K562 (cell line): ENCODE data around the gene RARA. TPM values are rescaled to one million over a fixed set of nuclear protein-coding genes. Genes with fewer than 3 reads are reported as not detected.

ENCODE experiments used
- ARID4B ChIP-seq: sonication (generic); formaldehyde crosslinking; IDR thresholded peaks from 2 replicates; pipeline ENCODE4 v1.8.0; 2022; ENCODE audit warnings: mild to moderate bottlenecking, missing genetic modification reagents
- EGR1 ChIP-seq: fragments of 450-650 bp; conservative IDR thresholded peaks from 2 replicates; pipeline ENCODE4 v1.6.1; 2017; ENCODE audit warnings: mild to moderate bottlenecking
- GTF2E2 ChIP-seq: fragments of 200-800 bp; sonication (Bioruptor generic); IDR thresholded peaks from 2 replicates; pipeline ENCODE4 v1.6.1; 2016; ENCODE audit warnings: missing genetic modification characterization, missing compliant biosample characterization
- MAX ChIP-seq: sonication (generic); formaldehyde crosslinking; IDR thresholded peaks from 2 replicates; pipeline ENCODE4 v1.9.0; 2022; ENCODE audit warnings: mild to moderate bottlenecking, missing genetic modification reagents
- NCOA6 ChIP-seq: fragments of 450-650 bp; IDR thresholded peaks from 2 replicates; pipeline ENCODE4 v1.6.1; 2017; ENCODE audit warnings: mild to moderate bottlenecking
- NEUROD1 ChIP-seq: fragments of 150-350 bp; IDR thresholded peaks from 2 replicates; pipeline ENCODE4 v1.6.1; 2014; ENCODE audit warnings: borderline replicate concordance, low read length, low read depth; ENCODE audit not compliant: partially characterized antibody
- SAP30 ChIP-seq: fragments of 200-600 bp; sonication (generic); IDR thresholded peaks from 2 replicates; pipeline ENCODE4 v1.6.1; 2012; ENCODE audit warnings: borderline replicate concordance, low read depth, mild to moderate bottlenecking, moderate library complexity, low read length, control low read depth, inconsistent platforms; ENCODE audit not compliant: insufficient read depth, poor library complexity, severe bottlenecking
- SLC30A9 ChIP-seq: fragments of 250-450 bp; sonication (Bioruptor Pico); IDR thresholded peaks from 2 replicates; pipeline ENCODE4 v1.8.0; 2022; ENCODE audit warnings: mild to moderate bottlenecking, moderate library complexity
- SMAD1 ChIP-seq: fragments of 150-350 bp; IDR thresholded peaks from 2 replicates; pipeline ENCODE4 v1.6.1; 2014; ENCODE audit warnings: low read length, low read depth; ENCODE audit not compliant: partially characterized antibody
- SRSF7 ChIP-seq: fragments of 200-400 bp; formaldehyde crosslinking; optimal IDR thresholded peaks from 2 replicates; pipeline ENCODE3; 2017; ENCODE audit warnings: mild to moderate bottlenecking, low read depth, low read length
- STAT5A ChIP-seq: IDR thresholded peaks from 2 replicates; pipeline ENCODE4 v1.6.1; 2012; ENCODE audit warnings: low read length, inconsistent platforms, borderline replicate concordance
- THRA ChIP-seq: fragments of 450-650 bp; IDR thresholded peaks from 2 replicates; pipeline ENCODE4 v1.6.1; 2017; ENCODE audit warnings: mild to moderate bottlenecking, moderate library complexity
- ZBTB49 ChIP-seq: sonication (generic); formaldehyde crosslinking; IDR thresholded peaks from 2 replicates; pipeline ENCODE4 v1.8.0; 2022; ENCODE audit warnings: missing genetic modification reagents, mild to moderate bottlenecking, borderline replicate concordance
- ZC3H8 ChIP-seq: fragments of 450-650 bp; IDR thresholded peaks from 2 replicates; pipeline ENCODE4 v1.6.1; 2017
- ZNF175 ChIP-seq: fragments of 200-800 bp; sonication (Bioruptor generic); IDR thresholded peaks from 2 replicates; pipeline ENCODE4 v1.6.1; 2016; ENCODE audit warnings: low read depth, mild to moderate bottlenecking, missing genetic modification characterization, missing compliant biosample characterization
- ZNF217 ChIP-seq: sonication (generic); formaldehyde crosslinking; IDR thresholded peaks from 2 replicates; pipeline ENCODE4 v1.8.0; 2022; ENCODE audit warnings: mild to moderate bottlenecking, missing genetic modification reagents
- ZNF644 ChIP-seq: fragments of 200-800 bp; sonication (Bioruptor generic); IDR thresholded peaks from 2 replicates; pipeline ENCODE4 v1.6.1; 2016; ENCODE audit warnings: low read depth, missing genetic modification characterization, missing compliant biosample characterization
- ZNF76 ChIP-seq: fragments of 250-450 bp; sonication (Bioruptor Pico); IDR thresholded peaks from 2 replicates; pipeline ENCODE4 v1.4.0; 2020; ENCODE audit warnings: mild to moderate bottlenecking, moderate library complexity, borderline replicate concordance
- ZNF766 ChIP-seq: fragments of 200-800 bp; sonication (Bioruptor generic); conservative IDR thresholded peaks from 2 replicates; pipeline ENCODE4 v1.6.1; 2016; ENCODE audit warnings: missing genetic modification characterization, missing compliant biosample characterization
- polyA plus RNA-seq, 8 experiments: library from polyadenylated mRNA; depleted of rRNA in 4 of 8; stranded (reverse) in 5 of 8; unstranded in 3 of 8; fragments of >200 nt; fragmentation: Nextera tagmentation in 2 of 8; fragmentation: Illumina TruSeq in 1 of 8; extraction: Ambion mirVana in 2 of 8; extraction: Trizol in 1 of 8; gene quantifications; 2 replicates each; pipeline versions ENCODE4 v1.2.1 to v1.2.3, GENCODE V29; 2011 to 2014; ENCODE audit warnings: inconsistent platforms in 1 of 8, missing spikeins in 1 of 8
- total RNA-seq, 7 experiments: library from RNA; depleted of rRNA in 6 of 7; stranded (reverse); fragments of >200 nt in 6 of 7; fragmentation: Illumina TruSeq in 2 of 7; extraction: Trizol in 2 of 7; gene quantifications; 2 replicates each; pipeline versions ENCODE4 v1.2.1 to v1.2.3, GENCODE V29; 2011 to 2021; ENCODE audit warnings: low replicate concordance in 1 of 7

Gene RARA
- total and polyA plus RNA-seq, 9 of the 15 experiments (the other 6 are each of a cell fraction or from before 2014, with no cell fraction given): 0.10 to 28.0 (median 7.9) TPM

GRCh38 chr17:40340880-40341807, 32.2 kb downstream of the RARA start (continued):
- TF ChIP-seq ZBTB49 (CRISPR knock-in tag): no peak
- no peak for TF ChIP-seq ZNF175 (CRISPR knock-in tag)
- TF ChIP-seq SRSF7: no peak
- 0 out of 2 replicates have a peak, but pooled peaks have one; percentile 25 for TF ChIP-seq ARID4B (CRISPR knock-in tag)
- TF ChIP-seq GTF2E2 (tag): no peak
- TF ChIP-seq ZNF217 (CRISPR knock-in tag): no peak
- no peak for TF ChIP-seq ZNF76 (CRISPR knock-in tag)
- TF ChIP-seq ZNF644 (tag): no peak
- no peak for TF ChIP-seq NCOA6
- no peak for TF ChIP-seq SMAD1
- TF ChIP-seq EGR1: no peak
- no peak for TF ChIP-seq ZC3H8
- TF ChIP-seq NEUROD1: no peak
- TF ChIP-seq ZNF766: no peak
- no peak for TF ChIP-seq SAP30
- TF ChIP-seq STAT5A: no peak
- no peak for TF ChIP-seq THRA
- TF ChIP-seq SLC30A9 (CRISPR knock-in tag): no peak
- TF ChIP-seq MAX (CRISPR knock-in tag): no peak; the same call in none of the 2 replicates
